Measurements from ENCODE around the gene RAB36. TPM values are rescaled to one million over a fixed set of nuclear protein-coding genes. Genes with fewer than 3 reads are reported as not detected.
A peak's percentile ranks its signal among the peaks of the same experiment; 100 is the strongest.

Gene RAB36
- total RNA-seq, 2 donors from 2014 or later, result 0.98 to 2.3 TPM

- Histone ChIP-seq H3K27me3 (no peaks in the 10 kb centered on the region), H3K9me3 (no peaks in the 10 kb centered on the region), H3K4me3 (no peak overlapping the region), H3K4me1 (peaks cover 12% of the 10 kb centered on the region), H3K36me3 (no peaks in the 10 kb centered on the region), H3K9ac (ENCODE audit: low read depth in 2 of 2, low read length in 2 of 2) (no peak overlapping the region), H3K27ac (no peak overlapping the region)
- no peak for TF ChIP-seq CTCF (IDR thresholded peaks at IDR 0.05)
- no peak for DNase-seq
- intact Hi-C loops (cut with DNase I), result no loop called here
Measured at GRCh38 chr22:23177197-23177596, 31.9 kb downstream of the RAB36 start.

DNA sequence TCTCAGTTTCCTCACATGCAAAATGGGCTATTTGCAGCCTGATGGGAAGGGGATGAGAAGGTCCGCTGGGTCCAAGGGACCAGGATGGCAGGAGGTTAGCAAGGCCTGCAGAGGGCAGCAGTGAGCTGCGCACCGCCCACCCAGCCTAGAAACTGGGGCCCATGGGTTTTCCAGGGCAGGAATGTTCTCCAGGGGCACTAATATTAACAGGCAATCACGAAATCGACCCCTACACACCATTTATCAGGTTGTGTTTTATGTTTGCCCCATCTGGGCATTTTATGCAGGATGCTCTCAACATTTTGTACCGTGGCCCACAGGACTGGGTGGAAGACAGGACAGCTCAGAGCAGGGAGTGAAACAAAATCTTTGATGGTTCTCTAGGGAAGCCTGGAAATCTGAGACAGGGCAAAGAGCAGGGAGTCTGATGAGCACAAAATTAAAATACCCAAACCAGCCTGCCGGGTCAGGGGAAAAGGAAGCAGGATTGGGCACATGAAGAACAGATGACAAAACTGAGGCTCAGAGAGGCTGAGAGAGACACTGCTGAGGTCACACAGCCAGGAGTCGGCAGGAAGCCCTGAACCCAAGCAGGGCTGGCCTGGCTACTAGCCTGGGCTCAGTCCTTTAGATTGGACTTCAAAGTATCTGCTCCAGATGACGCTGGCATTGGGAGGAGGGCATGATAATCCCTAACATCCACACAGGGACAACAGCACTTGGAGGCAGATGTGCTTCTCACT lies 33.4 kb downstream of the RAB36 start:
- TF ChIP-seq CTCF (IDR thresholded peaks at IDR 0.05), result peak; percentile 93
- no peaks in the 10 kb centered on the region for H3K27me3 ChIP-seq
- H3K9ac ChIP-seq (ENCODE audit: low read depth in 2 of 2, low read length in 2 of 2), result no peak overlapping the region
- H3K36me3 ChIP-seq, result no peaks in the 10 kb centered on the region
- H3K4me3 ChIP-seq, result no peak overlapping the region
- intact Hi-C loops (cut with DNase I), result loop anchor here (2.0 kb wide), 1 partner anchor 104 kb away; no protein-coding TSS in a partner anchor
- H3K27ac ChIP-seq, result no peak overlapping the region
- H3K9me3 ChIP-seq, result no peaks in the 10 kb centered on the region
- peaks cover 21% of the 10 kb centered on the region for H3K4me1 ChIP-seq
- DNase-seq, result peak; percentile 64

- no peaks in the 10 kb centered on the region for H3K27me3 ChIP-seq
- no peak for TF ChIP-seq CTCF (IDR thresholded peaks at IDR 0.05)
- H3K36me3 ChIP-seq, result no peaks in the 10 kb centered on the region
- peak; percentile 32 for DNase-seq
- no peak overlapping the region for H3K27ac ChIP-seq
- H3K9me3 ChIP-seq, result no peaks in the 10 kb centered on the region
- peak overlapping the region; percentile 39 for H3K4me3 ChIP-seq
- peaks cover 23% of the 10 kb centered on the region for H3K4me1 ChIP-seq
- H3K9ac ChIP-seq (ENCODE audit: low read depth in 2 of 2, low read length in 2 of 2), result peak overlapping the region; percentile 44 to 73
- intact Hi-C loops (cut with DNase I), result loop anchor here (2.0 kb wide), 1 partner anchor 103 kb away; no protein-coding TSS in a partner anchor
Measured at GRCh38 chr22:23179381-23180299, 34.4 kb downstream of the RAB36 start.

GRCh38 chr22:23180301-23180892 lies 35.1 kb downstream of the RAB36 start, which contains the start of gene BCR:
TSS of gene BCR (plus strand) at chr22:23180509. CDS start at chr22:23180961, 452 bp downstream.
- Histone ChIP-seq H3K9ac (ENCODE audit: low read depth in 2 of 2, low read length in 2 of 2) (peak within 1 kb of the TSS; percentile 68 to 73), H3K27me3 (no peaks in the 10 kb centered on the region), H3K27ac (no peak within 1 kb of the TSS), H3K36me3 (no peaks in the 10 kb centered on the region), H3K4me3 (peak within 1 kb of the TSS; percentile 64), H3K4me1 (peaks cover 23% of the 10 kb centered on the region), H3K9me3 (no peaks in the 10 kb centered on the region)
- no peak for TF ChIP-seq CTCF (IDR thresholded peaks at IDR 0.05)
- intact Hi-C loops (cut with DNase I), result no loop called here
- peak; percentile 73 for DNase-seq
